WTC11 (cell line): ENCODE measurements around the gene LRRC70. TPM values are rescaled to one million over a fixed set of nuclear protein-coding genes. Genes with fewer than 3 reads are reported as not detected.

Source experiments
- ATAC-seq: fragments of 200-7000 bp; cut with Tn5 transposase; 2 replicates; pipeline ENCODE4 v1.10.0; 2021; ENCODE audit warnings: mild to moderate bottlenecking, moderate library complexity
- CTCF ChIA-PET: fragments of 300-600 bp; sonication (Branson Sonifier 250); formaldehyde crosslinking; loops from one replicate; lab custom pipeline; 2021; ENCODE audit warnings: antibody characterized with exemption; lab: Charles Lee
- POLR2A ChIA-PET: fragments of 350-600 bp; sonication (Branson Sonifier 250); formaldehyde crosslinking; loops from one replicate; lab custom pipeline; 2021; ENCODE audit warnings: antibody characterized with exemption; lab: Charles Lee
- DNase-seq: peaks from one replicate; pipeline ENCODE4 v3.0.0; 2021; ENCODE audit warnings: low spot score
- H3K27ac Mint-ChIP-seq: 2 replicates; pipeline ENCODE4 v1.8.0; 2021; ENCODE audit warnings: mixed read lengths
- H3K27me3 Mint-ChIP-seq: 2 replicates; pipeline ENCODE4 v1.8.0; 2021; ENCODE audit warnings: low read depth, mild to moderate bottlenecking, moderate library complexity, mixed read lengths
- H3K36me3 Mint-ChIP-seq: 2 replicates; pipeline ENCODE4 v1.8.0; 2021; ENCODE audit warnings: mixed read lengths
- H3K4me1 Mint-ChIP-seq: 2 replicates; pipeline ENCODE4 v1.8.0; 2022; ENCODE audit warnings: mixed read lengths
- H3K4me3 Mint-ChIP-seq: 2 replicates; pipeline ENCODE4 v1.8.0; 2021; ENCODE audit warnings: mild to moderate bottlenecking, moderate library complexity, mixed read lengths
- H3K9me3 Mint-ChIP-seq: 2 replicates; pipeline ENCODE4 v1.8.0; 2021; ENCODE audit warnings: mixed read lengths
- CREB1 ChIP-seq: sonication (generic); formaldehyde crosslinking; IDR thresholded peaks from 2 replicates; pipeline ENCODE4 v1.8.0; 2023; ENCODE audit warnings: mild to moderate bottlenecking, missing genetic modification reagents
- CREM ChIP-seq: sonication (generic); formaldehyde crosslinking; IDR thresholded peaks from 2 replicates; pipeline ENCODE4 v1.8.1; 2022; ENCODE audit warnings: mild to moderate bottlenecking, missing genetic modification reagents, moderate library complexity
- ELF4 ChIP-seq: sonication (generic); formaldehyde crosslinking; IDR thresholded peaks from 2 replicates; pipeline ENCODE4 v1.8.1; 2022; ENCODE audit warnings: low read depth, mild to moderate bottlenecking, moderate library complexity, missing genetic modification reagents
- EMX1 ChIP-seq: fragments of 250-450 bp; sonication (Bioruptor Pico); IDR thresholded peaks from 2 replicates; pipeline ENCODE4 v1.8.0; 2021; ENCODE audit warnings: mild to moderate bottlenecking
- ERG ChIP-seq: fragments of 250-450 bp; sonication (Bioruptor Pico); IDR thresholded peaks from 2 replicates; pipeline ENCODE4 v1.8.0; 2021; ENCODE audit warnings: mild to moderate bottlenecking
- FOXK1 ChIP-seq: sonication (generic); formaldehyde crosslinking; IDR thresholded peaks from 2 replicates; pipeline ENCODE4 v1.8.0; 2022; ENCODE audit warnings: mild to moderate bottlenecking, moderate library complexity, missing genetic modification reagents
- GRHL2 ChIP-seq: fragments of 250-450 bp; sonication (Bioruptor Pico); IDR thresholded peaks from 2 replicates; pipeline ENCODE4 v1.8.0; 2022; ENCODE audit warnings: mild to moderate bottlenecking, moderate library complexity; ENCODE audit not compliant: insufficient replicate concordance, severe bottlenecking
- HMGA2 ChIP-seq: fragments of 250-450 bp; sonication (Bioruptor Pico); IDR thresholded peaks from 2 replicates; pipeline ENCODE4 v1.4.0; 2021; ENCODE audit warnings: mild to moderate bottlenecking, moderate library complexity
- HMGXB4 ChIP-seq: sonication (generic); formaldehyde crosslinking; IDR thresholded peaks from 2 replicates; pipeline ENCODE4 v1.8.1; 2023; ENCODE audit warnings: mild to moderate bottlenecking, moderate library complexity, missing genetic modification reagents
- IRF1 ChIP-seq: sonication (generic); formaldehyde crosslinking; IDR thresholded peaks from 2 replicates; pipeline ENCODE4 v1.8.0; 2023; ENCODE audit warnings: missing genetic modification reagents
- MYBL2 ChIP-seq: sonication (generic); formaldehyde crosslinking; IDR thresholded peaks from 2 replicates; pipeline ENCODE4 v1.8.1; 2023; ENCODE audit warnings: mild to moderate bottlenecking, moderate library complexity, missing genetic modification reagents
- NFE2L1 ChIP-seq: sonication (generic); formaldehyde crosslinking; IDR thresholded peaks from 2 replicates; pipeline ENCODE4 v1.8.1; 2023; ENCODE audit warnings: missing genetic modification reagents
- NFYB ChIP-seq: sonication (generic); formaldehyde crosslinking; conservative IDR thresholded peaks from 2 replicates; pipeline ENCODE4 v1.8.0; 2022; ENCODE audit warnings: low read depth, missing genetic modification reagents
- RORB ChIP-seq: fragments of 250-450 bp; sonication (Bioruptor Pico); IDR thresholded peaks from 2 replicates; pipeline ENCODE4 v1.9.0; 2021; ENCODE audit warnings: mild to moderate bottlenecking
- SMAD3 ChIP-seq: sonication (generic); formaldehyde crosslinking; IDR thresholded peaks from 2 replicates; pipeline ENCODE4 v1.8.0; 2022; ENCODE audit warnings: missing genetic modification reagents, mild to moderate bottlenecking, borderline replicate concordance
- SMAD4 ChIP-seq: sonication (generic); formaldehyde crosslinking; IDR thresholded peaks from 2 replicates; pipeline ENCODE4 v1.8.0; 2022; ENCODE audit warnings: mild to moderate bottlenecking, missing genetic modification reagents
- TCF7 ChIP-seq: sonication (generic); formaldehyde crosslinking; IDR thresholded peaks from 2 replicates; pipeline ENCODE4 v1.8.0; 2022; ENCODE audit warnings: mild to moderate bottlenecking, low read depth, missing genetic modification reagents, moderate library complexity
- ZNF416 ChIP-seq: fragments of 250-450 bp; sonication (Bioruptor Pico); IDR thresholded peaks from 2 replicates; pipeline ENCODE4 v1.9.0; 2021; ENCODE audit warnings: mild to moderate bottlenecking, inconsistent platforms
- ZNF425 ChIP-seq: fragments of 250-450 bp; sonication (Bioruptor Pico); conservative IDR thresholded peaks from 2 replicates; pipeline ENCODE4 v1.9.0; 2021; ENCODE audit warnings: mild to moderate bottlenecking
- ZNF532 ChIP-seq: fragments of 250-450 bp; sonication (Bioruptor Pico); IDR thresholded peaks from 2 replicates; pipeline ENCODE4 v1.9.0; 2021; ENCODE audit warnings: mild to moderate bottlenecking, borderline replicate concordance
- ZNF671 ChIP-seq: fragments of 250-450 bp; sonication (Bioruptor Pico); IDR thresholded peaks from 2 replicates; pipeline ENCODE4 v1.8.0; 2021; ENCODE audit warnings: mild to moderate bottlenecking
- total RNA-seq: library from RNA; stranded (reverse); gene quantifications from 3 replicates; pipeline ENCODE4 v1.2.3, GENCODE V29; 2021
- TF ChIP-seq, protein P1 (sequence below): sonication (generic); formaldehyde crosslinking; IDR thresholded peaks from 2 replicates; pipeline ENCODE4 v1.8.1; 2022; ENCODE audit warnings: low read depth, mild to moderate bottlenecking, moderate library complexity, missing genetic modification reagents, borderline replicate concordance
- TF ChIP-seq, protein P2 (sequence below): sonication (generic); formaldehyde crosslinking; IDR thresholded peaks from 2 replicates; pipeline ENCODE4 v1.8.0; 2023; ENCODE audit warnings: mild to moderate bottlenecking, missing genetic modification reagents

LRRC70 gene
- total RNA-seq, 1 experiment from 2014 or later = 0.37 TPM

GRCh38 chr5:62596096-62596495, 17.5 kb downstream of the LRRC70 start (continued):
- TF ChIP-seq ZNF532 (CRISPR knock-in tag) (no peak), NFE2L1 (CRISPR knock-in tag) (no peak), HMGA2 (CRISPR knock-in tag) (no peak), NFYB (CRISPR knock-in tag) (no peak), RORB (CRISPR knock-in tag) (no peak), IRF1 (CRISPR knock-in tag) (no peak), SMAD3 (CRISPR knock-in tag) (no peak), EMX1 (CRISPR knock-in tag) (no peak)
- TF ChIP-seq, protein P1, sequence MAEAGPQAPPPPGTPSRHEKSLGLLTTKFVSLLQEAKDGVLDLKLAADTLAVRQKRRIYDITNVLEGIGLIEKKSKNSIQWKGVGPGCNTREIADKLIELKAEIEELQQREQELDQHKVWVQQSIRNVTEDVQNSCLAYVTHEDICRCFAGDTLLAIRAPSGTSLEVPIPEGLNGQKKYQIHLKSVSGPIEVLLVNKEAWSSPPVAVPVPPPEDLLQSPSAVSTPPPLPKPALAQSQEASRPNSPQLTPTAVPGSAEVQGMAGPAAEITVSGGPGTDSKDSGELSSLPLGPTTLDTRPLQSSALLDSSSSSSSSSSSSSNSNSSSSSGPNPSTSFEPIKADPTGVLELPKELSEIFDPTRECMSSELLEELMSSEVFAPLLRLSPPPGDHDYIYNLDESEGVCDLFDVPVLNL (CRISPR knock-in tag) = no peak

- POLR2A ChIA-PET = no interaction called here
- no peaks in the 10 kb centered on the region for H3K27me3 Mint-ChIP-seq
- DNase-seq = no peak
- CTCF ChIA-PET = interaction anchor here (0.9 to 1.3 kb wide), 2 partner anchors 28 to 137 kb away, joined by 3 read pairs; no protein-coding TSS in a partner anchor
- peaks cover 27% of the 10 kb centered on the region for H3K4me1 Mint-ChIP-seq
- H3K9me3 Mint-ChIP-seq = no peaks in the 10 kb centered on the region
- H3K27ac Mint-ChIP-seq = no peak overlapping the region
- no peak for ATAC-seq
- peaks cover 7% of the 10 kb centered on the region; the same call in 1 of the 2 replicates for H3K36me3 Mint-ChIP-seq
- no peak overlapping the region for H3K4me3 Mint-ChIP-seq
- TF ChIP-seq TCF7 (CRISPR knock-in tag) (no peak), ELF4 (no peak), CREM (CRISPR knock-in tag) (no peak), SMAD3 (CRISPR knock-in tag) (no peak), ZNF416 (CRISPR knock-in tag) (no peak), GRHL2 (CRISPR knock-in tag) (no peak), ZNF425 (CRISPR knock-in tag) (no peak), HMGXB4 (no peak), ERG (CRISPR knock-in tag) (no peak), FOXK1 (CRISPR knock-in tag) (no peak), CREB1 (no peak), MYBL2 (CRISPR knock-in tag) (no peak), SMAD4 (no peak), ZNF671 (CRISPR knock-in tag) (no peak)
- TF ChIP-seq, protein P2, sequence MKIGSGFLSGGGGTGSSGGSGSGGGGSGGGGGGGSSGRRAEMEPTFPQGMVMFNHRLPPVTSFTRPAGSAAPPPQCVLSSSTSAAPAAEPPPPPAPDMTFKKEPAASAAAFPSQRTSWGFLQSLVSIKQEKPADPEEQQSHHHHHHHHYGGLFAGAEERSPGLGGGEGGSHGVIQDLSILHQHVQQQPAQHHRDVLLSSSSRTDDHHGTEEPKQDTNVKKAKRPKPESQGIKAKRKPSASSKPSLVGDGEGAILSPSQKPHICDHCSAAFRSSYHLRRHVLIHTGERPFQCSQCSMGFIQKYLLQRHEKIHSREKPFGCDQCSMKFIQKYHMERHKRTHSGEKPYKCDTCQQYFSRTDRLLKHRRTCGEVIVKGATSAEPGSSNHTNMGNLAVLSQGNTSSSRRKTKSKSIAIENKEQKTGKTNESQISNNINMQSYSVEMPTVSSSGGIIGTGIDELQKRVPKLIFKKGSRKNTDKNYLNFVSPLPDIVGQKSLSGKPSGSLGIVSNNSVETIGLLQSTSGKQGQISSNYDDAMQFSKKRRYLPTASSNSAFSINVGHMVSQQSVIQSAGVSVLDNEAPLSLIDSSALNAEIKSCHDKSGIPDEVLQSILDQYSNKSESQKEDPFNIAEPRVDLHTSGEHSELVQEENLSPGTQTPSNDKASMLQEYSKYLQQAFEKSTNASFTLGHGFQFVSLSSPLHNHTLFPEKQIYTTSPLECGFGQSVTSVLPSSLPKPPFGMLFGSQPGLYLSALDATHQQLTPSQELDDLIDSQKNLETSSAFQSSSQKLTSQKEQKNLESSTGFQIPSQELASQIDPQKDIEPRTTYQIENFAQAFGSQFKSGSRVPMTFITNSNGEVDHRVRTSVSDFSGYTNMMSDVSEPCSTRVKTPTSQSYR = no peak
Measured at GRCh38 chr5:62596691-62597090, 18.1 kb downstream of the LRRC70 start.
